Stomach smooth muscle (tissue), 2 donors: ENCODE results near the gene SMOC2.
A peak's percentile ranks its signal among the peaks of the same experiment; 100 is the strongest.

Experiments
- H3K27ac ChIP-seq: one replicate; pipeline ENCODE4 v1.7.0; 2013; ENCODE audit warnings: mild to moderate bottlenecking, low read length, inconsistent platforms
- H3K27me3 ChIP-seq, 2 donors: one replicate each; pipeline ENCODE4 v1.7.0; 2013; ENCODE audit warnings: low read length in 2 of 2; ENCODE audit not compliant: insufficient read depth in 2 of 2, control insufficient read depth in 1 of 2
- H3K36me3 ChIP-seq, 2 donors: one replicate each; pipeline ENCODE4 v1.7.0; 2013; ENCODE audit warnings: low read length in 2 of 2; ENCODE audit not compliant: control insufficient read depth in 2 of 2, insufficient read depth in 2 of 2
- H3K4me1 ChIP-seq: one replicate; pipeline ENCODE4 v1.7.0; 2013; ENCODE audit warnings: low read length; ENCODE audit not compliant: control insufficient read depth, insufficient read depth
- H3K4me3 ChIP-seq, 2 donors: one replicate each; pipeline ENCODE4 v1.7.0; 2013; ENCODE audit warnings: low read length in 2 of 2
- H3K9ac ChIP-seq, 2 donors: one replicate each; pipeline ENCODE4 v1.7.0; 2013; ENCODE audit warnings: low read length in 2 of 2, mild to moderate bottlenecking in 1 of 2
- H3K9me3 ChIP-seq, 2 donors: one replicate each; pipeline ENCODE4 v1.7.0; 2013; ENCODE audit warnings: low read length in 2 of 2; ENCODE audit not compliant: control insufficient read depth in 2 of 2
- donor health status: healthy.
- donor health status: Pancreatic carcinoma.

Gene SMOC2

GRCh38 chr6:168447700-168448099 lies 6.7 kb downstream of the SMOC2 start:
- Histone ChIP-seq H3K4me1 (peaks cover 56% of the 10 kb centered on the region), H3K9ac (no peak overlapping the region), H3K27me3 (no peaks in the 10 kb centered on the region), H3K4me3 (no peak overlapping the region), H3K27ac (no peak overlapping the region), H3K9me3 (no peaks in the 10 kb centered on the region), H3K36me3 (no peaks in the 10 kb centered on the region)

DNA sequence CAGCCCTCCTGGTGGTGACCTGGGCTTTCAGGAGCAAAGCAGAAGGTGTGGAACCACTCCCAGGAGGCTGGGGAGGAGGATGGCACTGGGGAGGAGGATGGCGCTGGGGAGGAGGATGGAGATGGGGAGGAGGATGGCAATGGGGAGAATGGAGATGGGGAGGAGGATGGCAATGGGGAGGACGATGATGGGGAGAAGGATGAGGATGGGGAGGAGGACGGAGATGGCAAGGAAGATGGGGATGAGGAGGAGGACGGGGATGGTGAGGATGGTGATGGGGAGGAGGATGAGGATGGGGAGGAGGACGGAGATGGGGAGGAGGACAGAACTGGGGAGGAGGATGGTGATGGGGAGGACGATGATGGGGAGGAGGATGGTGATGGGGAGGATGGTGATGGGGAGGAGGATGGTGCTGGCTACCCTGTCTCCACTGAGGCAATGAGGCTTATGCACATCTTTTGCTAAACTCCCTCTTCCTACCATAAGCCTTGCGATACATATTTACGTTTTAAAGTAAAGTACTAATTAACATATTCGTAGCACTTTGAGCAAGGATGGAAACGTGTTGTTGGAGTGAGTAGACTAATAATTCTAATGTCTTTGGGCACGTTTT lies 7.4 kb downstream of the SMOC2 start:
- Histone ChIP-seq H3K4me1 (peaks cover 56% of the 10 kb centered on the region), H3K36me3 (no peaks in the 10 kb centered on the region), H3K9ac (no peak overlapping the region), H3K27ac (no peak overlapping the region), H3K27me3 (no peaks in the 10 kb centered on the region), H3K4me3 (no peak overlapping the region), H3K9me3 (no peaks in the 10 kb centered on the region)

GRCh38 chr6:168450917-168451316 lies 9.9 kb downstream of the SMOC2 start:
- Histone ChIP-seq H3K36me3 (peaks cover 0 to 2% of the 10 kb centered on the region in 2 donors), H3K9ac (no peak overlapping the region), H3K4me3 (peak overlapping the region in 1 of 2 donors; percentile 4), H3K4me1 (peaks cover 68% of the 10 kb centered on the region), H3K9me3 (no peaks in the 10 kb centered on the region), H3K27ac (peak overlapping the region; percentile 77), H3K27me3 (no peaks in the 10 kb centered on the region)

DNA sequence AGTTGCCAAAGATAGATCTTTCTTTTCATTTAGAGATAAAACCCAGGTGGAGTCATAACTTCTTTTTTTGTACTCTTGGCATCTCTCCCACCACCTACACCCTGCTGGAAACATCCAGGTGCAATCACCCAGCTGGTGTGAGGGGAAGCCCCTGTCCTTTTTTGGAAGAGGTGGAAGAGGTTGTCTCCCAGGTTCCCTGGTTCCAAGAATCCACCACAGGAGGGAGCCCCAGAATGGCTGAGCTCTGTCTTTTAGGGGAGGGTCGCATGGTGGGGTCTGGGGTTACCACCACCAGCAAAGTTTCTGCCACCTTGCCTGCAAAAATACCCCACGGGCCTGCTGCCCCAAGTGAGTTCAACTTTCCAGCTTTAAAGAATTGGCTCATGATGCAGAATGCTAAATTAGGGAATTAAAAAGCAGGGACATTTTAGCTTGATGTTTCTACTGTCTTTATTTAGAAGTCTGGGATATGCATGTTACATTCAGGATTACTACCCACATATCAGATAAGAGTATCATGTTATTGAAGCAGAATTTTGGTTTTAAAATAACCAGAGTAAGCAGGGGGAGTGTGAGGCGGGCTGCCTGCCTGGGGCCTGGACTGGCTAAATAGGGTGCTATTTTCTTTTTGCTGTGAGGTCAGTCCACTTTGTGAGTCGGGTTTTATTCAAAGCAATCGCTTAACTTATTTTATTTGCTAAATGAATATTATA lies 11.0 kb downstream of the SMOC2 start:
- no peaks in the 10 kb centered on the region for H3K27me3 ChIP-seq
- H3K9me3 ChIP-seq: no peaks in the 10 kb centered on the region
- peaks cover 0 to 2% of the 10 kb centered on the region in 2 donors for H3K36me3 ChIP-seq
- H3K27ac ChIP-seq: peak overlapping the region; percentile 77
- H3K4me3 ChIP-seq: peak overlapping the region; percentile 28 to 40
- H3K9ac ChIP-seq: peak overlapping the region in 1 of 2 donors; percentile 30
- H3K4me1 ChIP-seq: peaks cover 76% of the 10 kb centered on the region

- Histone ChIP-seq H3K36me3 (peaks cover 0 to 2% of the 10 kb centered on the region in 2 donors), H3K27me3 (no peaks in the 10 kb centered on the region), H3K9ac (peak overlapping the region in 1 of 2 donors; percentile 48), H3K4me3 (peak overlapping the region; percentile 21 to 55), H3K27ac (peak overlapping the region; percentile 77), H3K9me3 (no peaks in the 10 kb centered on the region), H3K4me1 (peaks cover 73% of the 10 kb centered on the region)
These were observed 11.8 kb downstream of the SMOC2 start for GRCh38 chr6:168452685-168453377.

- Histone ChIP-seq H3K27me3 (no peaks in the 10 kb centered on the region), H3K36me3 (peaks cover 0 to 2% of the 10 kb centered on the region in 2 donors), H3K4me1 (peaks cover 59% of the 10 kb centered on the region), H3K27ac (peak overlapping the region; percentile 31), H3K4me3 (no peak overlapping the region), H3K9me3 (no peaks in the 10 kb centered on the region), H3K9ac (no peak overlapping the region)
These were observed 15.0 kb downstream of the SMOC2 start for GRCh38 chr6:168455847-168456530.

DNA sequence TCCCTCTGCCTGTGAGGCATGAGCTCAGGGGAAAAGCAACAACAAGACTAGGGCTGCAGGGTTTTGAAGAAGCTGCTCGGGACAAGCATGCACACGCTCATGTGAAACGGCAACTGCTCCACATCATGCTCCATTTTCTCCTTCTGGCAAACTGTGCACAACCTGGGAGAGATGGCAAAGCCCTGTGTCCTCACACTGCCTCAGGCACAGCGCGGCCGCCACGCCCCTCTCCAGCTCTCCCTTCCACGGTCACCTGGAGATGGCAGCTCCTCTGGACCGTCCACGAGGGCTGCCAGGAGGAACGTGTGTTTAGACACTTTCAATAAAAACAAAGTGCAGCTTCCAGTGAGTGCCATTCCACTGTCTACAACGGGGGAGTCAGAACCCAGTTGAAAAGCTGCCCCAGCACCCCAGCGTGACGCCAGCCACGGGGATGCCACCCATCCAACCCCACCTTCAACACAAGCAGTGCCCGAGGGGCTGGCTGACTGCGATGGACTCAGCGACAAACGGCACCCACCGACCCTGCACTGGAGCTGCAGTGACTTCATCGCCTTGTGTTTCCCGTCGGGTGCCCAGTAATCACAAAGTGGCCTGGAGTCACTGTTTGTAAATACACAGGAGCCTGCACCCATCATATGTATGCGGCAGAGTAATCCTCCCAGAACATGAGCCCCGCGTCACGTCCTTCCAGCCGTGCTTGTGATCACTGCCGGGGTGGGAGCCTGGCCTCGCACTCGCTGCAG lies 16.1 kb downstream of the SMOC2 start:
- Histone ChIP-seq H3K27me3 (no peaks in the 10 kb centered on the region), H3K9me3 (no peaks in the 10 kb centered on the region), H3K4me1 (peaks cover 51% of the 10 kb centered on the region), H3K9ac (no peak overlapping the region), H3K36me3 (peaks cover 0 to 2% of the 10 kb centered on the region in 2 donors), H3K27ac (no peak overlapping the region), H3K4me3 (peak overlapping the region in 1 of 2 donors; percentile 29)

DNA sequence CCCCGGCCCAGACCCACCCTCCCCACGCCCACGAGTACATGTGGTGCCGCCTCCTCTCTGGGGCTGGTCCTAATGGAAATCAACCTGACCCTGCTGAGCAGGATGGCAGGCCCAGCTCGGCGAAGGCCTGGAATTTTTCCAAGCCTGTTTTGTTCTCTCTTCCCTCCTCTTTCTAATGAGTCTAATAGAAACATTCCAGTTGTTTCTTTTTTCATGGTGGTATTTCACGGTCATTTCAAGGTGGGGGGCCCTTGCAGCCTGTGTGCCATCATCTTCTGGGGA lies 16.6 kb downstream of the SMOC2 start:
- H3K36me3 ChIP-seq: peaks cover 0 to 2% of the 10 kb centered on the region in 2 donors
- H3K4me1 ChIP-seq: peaks cover 53% of the 10 kb centered on the region
- no peak overlapping the region for H3K9ac ChIP-seq
- no peaks in the 10 kb centered on the region for H3K9me3 ChIP-seq
- H3K4me3 ChIP-seq: no peak overlapping the region
- H3K27me3 ChIP-seq: no peaks in the 10 kb centered on the region
- no peak overlapping the region for H3K27ac ChIP-seq

DNA sequence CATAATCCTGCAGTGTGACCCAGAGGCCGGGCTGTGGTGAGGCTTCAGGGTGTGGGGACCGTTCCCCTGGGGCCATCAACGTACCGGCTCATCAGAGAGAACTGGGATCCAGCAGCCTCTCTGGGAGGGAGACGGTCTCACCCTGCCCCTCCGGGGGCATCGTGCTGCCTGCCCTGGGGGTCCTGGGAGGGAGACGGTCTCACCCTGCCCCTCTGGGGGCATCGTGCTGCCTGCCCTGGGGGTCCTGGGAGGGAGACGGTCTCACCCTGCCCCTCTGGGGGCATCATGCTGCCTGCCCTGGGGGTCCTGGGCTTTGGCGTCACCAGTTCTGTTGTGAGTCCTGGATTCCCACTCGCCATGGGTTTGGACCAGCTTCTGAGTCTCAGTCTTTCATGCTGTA lies 17.1 kb downstream of the SMOC2 start:
- Histone ChIP-seq H3K36me3 (peaks cover 0 to 2% of the 10 kb centered on the region in 2 donors), H3K27me3 (no peaks in the 10 kb centered on the region), H3K9ac (no peak overlapping the region), H3K4me1 (peaks cover 49% of the 10 kb centered on the region), H3K27ac (no peak overlapping the region), H3K4me3 (no peak overlapping the region), H3K9me3 (no peaks in the 10 kb centered on the region)

GRCh38 chr6:168459572-168459971 lies 18.6 kb downstream of the SMOC2 start:
- Histone ChIP-seq H3K4me1 (peaks cover 43% of the 10 kb centered on the region), H3K27ac (no peak overlapping the region), H3K4me3 (no peak overlapping the region), H3K9ac (no peak overlapping the region), H3K36me3 (no peaks in the 10 kb centered on the region), H3K9me3 (no peaks in the 10 kb centered on the region), H3K27me3 (no peaks in the 10 kb centered on the region)
